ENCODE measurements around the gene OSR1.
A peak's percentile ranks its signal among the peaks of the same experiment; 100 is the strongest.

Gene OSR1

GRCh38 chr2:19351499-19351898 lies 6.9 kb downstream of the OSR1 start:
- no peak for TF ChIP-seq CTCF (IDR thresholded peaks at IDR 0.05; ENCODE audit: extremely low read depth, insufficient read depth, missing control alignments)
- in situ Hi-C loops (cut with MboI; ENCODE audit: low pct_unique_long_range_greater_than_20kb, low sequenced_read_pairs, unreplicated experiment), result loop anchor here (10.0 to 25.0 kb wide), 3 partner anchors 503 to 839 kb away; no protein-coding TSS in a partner anchor
- DNase-seq (ENCODE audit: low spot score), result peak; percentile 13

GRCh38 chr2:19350678-19351401 lies 7.6 kb downstream of the OSR1 start:
- in situ Hi-C loops (cut with MboI; ENCODE audit: low pct_unique_long_range_greater_than_20kb, low sequenced_read_pairs, unreplicated experiment), result loop anchor here (10.0 to 25.0 kb wide), 3 partner anchors 504 to 839 kb away; no protein-coding TSS in a partner anchor
- no peak for TF ChIP-seq CTCF (IDR thresholded peaks at IDR 0.05; ENCODE audit: extremely low read depth, insufficient read depth, missing control alignments)
- DNase-seq (ENCODE audit: low spot score), result peak; percentile 26

GRCh38 chr2:19349911-19350677 lies 8.3 kb downstream of the OSR1 start:
- peak; percentile 93 for TF ChIP-seq CTCF (IDR thresholded peaks at IDR 0.05; ENCODE audit: extremely low read depth, insufficient read depth, missing control alignments)
- in situ Hi-C loops (cut with MboI; ENCODE audit: low pct_unique_long_range_greater_than_20kb, low sequenced_read_pairs, unreplicated experiment), result loop anchor here (10.0 to 25.0 kb wide), 3 partner anchors 505 to 838 kb away; no protein-coding TSS in a partner anchor
- peak; percentile 81 for DNase-seq (ENCODE audit: low spot score)

- no peak for TF ChIP-seq CTCF (IDR thresholded peaks at IDR 0.05; ENCODE audit: extremely low read depth, insufficient read depth, missing control alignments)
- in situ Hi-C loops (cut with MboI; ENCODE audit: low pct_unique_long_range_greater_than_20kb, low sequenced_read_pairs, unreplicated experiment), result no loop called here
Measured at GRCh38 chr2:19348692-19349091, 9.7 kb downstream of the OSR1 start.

GRCh38 chr2:19347619-19348562 lies 10.5 kb downstream of the OSR1 start:
- in situ Hi-C loops (cut with MboI; ENCODE audit: low pct_unique_long_range_greater_than_20kb, low sequenced_read_pairs, unreplicated experiment), result no loop called here
- TF ChIP-seq CTCF (IDR thresholded peaks at IDR 0.05; ENCODE audit: extremely low read depth, insufficient read depth, missing control alignments), result no peak

More at GRCh38 chr2:19348692-19349091, 9.7 kb downstream of the OSR1 start:
- no peak for DNase-seq (ENCODE audit: low spot score)

More at GRCh38 chr2:19347619-19348562, 10.5 kb downstream of the OSR1 start:
- DNase-seq (ENCODE audit: low spot score), result peak; percentile 96

Measured in GM13977 (cell line).